Measurements from ENCODE around the gene RNF144A.

DNA sequence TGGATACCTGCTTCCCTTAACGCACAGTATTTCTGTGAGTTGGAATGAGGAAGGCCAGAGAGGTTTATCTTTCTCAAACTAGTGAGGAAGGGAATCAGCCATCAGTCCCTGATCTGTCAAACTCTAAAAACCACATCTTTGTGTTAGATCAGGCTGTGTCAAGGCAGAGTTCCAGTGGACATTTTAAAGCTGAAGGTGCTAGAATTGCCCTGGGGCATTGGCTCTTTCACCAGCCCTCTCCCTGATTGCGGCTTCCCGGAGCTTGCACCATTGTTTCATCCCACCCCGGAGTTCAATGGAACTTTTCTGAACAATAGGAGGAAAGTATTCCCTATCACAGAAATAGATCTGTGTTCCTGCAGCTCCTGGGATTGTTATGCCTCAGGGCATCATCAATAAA lies 110.2 kb downstream of the RNF144A start:
- TF ChIP-seq, protein P1, sequence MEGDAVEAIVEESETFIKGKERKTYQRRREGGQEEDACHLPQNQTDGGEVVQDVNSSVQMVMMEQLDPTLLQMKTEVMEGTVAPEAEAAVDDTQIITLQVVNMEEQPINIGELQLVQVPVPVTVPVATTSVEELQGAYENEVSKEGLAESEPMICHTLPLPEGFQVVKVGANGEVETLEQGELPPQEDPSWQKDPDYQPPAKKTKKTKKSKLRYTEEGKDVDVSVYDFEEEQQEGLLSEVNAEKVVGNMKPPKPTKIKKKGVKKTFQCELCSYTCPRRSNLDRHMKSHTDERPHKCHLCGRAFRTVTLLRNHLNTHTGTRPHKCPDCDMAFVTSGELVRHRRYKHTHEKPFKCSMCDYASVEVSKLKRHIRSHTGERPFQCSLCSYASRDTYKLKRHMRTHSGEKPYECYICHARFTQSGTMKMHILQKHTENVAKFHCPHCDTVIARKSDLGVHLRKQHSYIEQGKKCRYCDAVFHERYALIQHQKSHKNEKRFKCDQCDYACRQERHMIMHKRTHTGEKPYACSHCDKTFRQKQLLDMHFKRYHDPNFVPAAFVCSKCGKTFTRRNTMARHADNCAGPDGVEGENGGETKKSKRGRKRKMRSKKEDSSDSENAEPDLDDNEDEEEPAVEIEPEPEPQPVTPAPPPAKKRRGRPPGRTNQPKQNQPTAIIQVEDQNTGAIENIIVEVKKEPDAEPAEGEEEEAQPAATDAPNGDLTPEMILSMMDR (conservative IDR thresholded peaks at IDR 0.05 in 1 of 2, IDR thresholded peaks at IDR 0.05 in 1 of 2; ENCODE audit: extremely low read depth in 1 of 2, insufficient read depth in 1 of 2, low read depth in 1 of 2, low read length in 2 of 2) = no peak
- TF ChIP-seq EZH2 (IDR thresholded peaks at IDR 0.05; ENCODE audit: borderline replicate concordance, low read length) = no peak

Data from mammary epithelial cell (primary cell).